Prostate gland (tissue), 2 donors: Measurements from ENCODE around the gene CA14. TPM values are rescaled to one million over a fixed set of nuclear protein-coding genes. Genes with fewer than 3 reads are reported as not detected.

ENCODE experiments used
- DNase-seq: peaks from one replicate; pipeline ENCODE4 v3.0.0-alpha.2; 2019; ENCODE audit warnings: low spot score
- H3K27ac ChIP-seq, 2 donors: fragments of 200-600 bp; sonication (generic); 2 replicates each; pipeline ENCODE4 v1.5.1; 2017 to 2019
- H3K27me3 ChIP-seq: fragments of 200-600 bp; sonication (generic); replicated peaks from 2 replicates; pipeline ENCODE4 v1.5.1; 2019; ENCODE audit not compliant: insufficient read depth
- H3K36me3 ChIP-seq, 2 donors: fragments of 200-600 bp; sonication (generic); 1 replicate in 1 of 2; 2 replicates in 1 of 2; pipeline versions ENCODE4 v1.5.1 to v1.8.1; 2017 to 2019
- H3K4me1 ChIP-seq: fragments of 200-600 bp; sonication (generic); replicated peaks from 2 replicates; pipeline ENCODE4 v1.5.1; 2019
- H3K4me3 ChIP-seq, 2 donors: fragments of 200-600 bp; sonication (generic); 2 replicates each; pipeline ENCODE4 v1.5.1; 2017 to 2019
- H3K9me3 ChIP-seq: fragments of 200-600 bp; sonication (generic); 2 replicates; pipeline ENCODE4 v1.5.1; 2017
- CTCF ChIP-seq, 4 experiments: fragments of 200-600 bp in 2 of 4; fragments of 450-650 bp in 2 of 4; sonication (generic) in 2 of 4; IDR thresholded peaks; 1 replicate in 3 of 4; 2 replicates in 1 of 4; pipeline ENCODE4 v1.5.1; 2016 to 2019; ENCODE audit warnings: antibody characterized with exemption in 4 of 4, mild to moderate bottlenecking in 2 of 4, moderate library complexity in 2 of 4
- POLR2A ChIP-seq: fragments of 450-650 bp; IDR thresholded peaks from one replicate; pipeline ENCODE4 v1.6.1; 2016; ENCODE audit warnings: antibody characterized with exemption, mild to moderate bottlenecking
- POLR2AphosphoS5 ChIP-seq: sonication (generic); formaldehyde crosslinking; IDR thresholded peaks from one replicate; pipeline ENCODE4 v1.6.1; 2017; ENCODE audit warnings: antibody characterized with exemption
- WGBS: methylation state at CpG from one replicate; pipeline ENCODE4 v1.1.5; 2018; 5-methylcytosine and 5-hydroxymethylcytosine counted together
- intact Hi-C: fragments of 100-400 bp; cut with DNase I; formaldehyde crosslinking; loops from one replicate; pipeline ENCODE4 v1.14.2; 2022
- total RNA-seq, 2 donors: library from RNA; depleted of rRNA; stranded (reverse); fragments of >200 nt; gene quantifications; one replicate each; pipeline ENCODE4 v1.1.0, GENCODE V29; 2016

The CA14 gene
- total RNA-seq, 2 donors from 2014 or later, result 0.36 to 3.3 TPM

GRCh38 chr1:150280138-150280707 is 22.6 kb downstream of the CA14 start:
- intact Hi-C loops, result loop anchor here (1.0 kb wide), 1 partner anchor 24 kb away; no protein-coding TSS in a partner anchor
- Histone ChIP-seq H3K4me1 (peaks cover 6% of the 10 kb centered on the region), H3K27ac (peak overlapping the region; percentile 73 to 81)

GRCh38 chr1:150281221-150281757 is 23.7 kb downstream of the CA14 start:
- intact Hi-C loops, result no loop called here

More at GRCh38 chr1:150280138-150280707, 22.6 kb downstream of the CA14 start:
- Histone ChIP-seq H3K36me3 (no peaks in the 10 kb centered on the region), H3K27me3 (no peaks in the 10 kb centered on the region), H3K4me3 (no peak overlapping the region), H3K9me3 (no peaks in the 10 kb centered on the region)
- TF ChIP-seq POLR2A (no peak), CTCF (IDR thresholded peaks at IDR 0.05) (no peak)
- no peak for DNase-seq
- WGBS, result 78% methylated on average over 6 of the region's 6 CpGs

GRCh38 chr1:150281758-150282557 is 24.4 kb downstream of the CA14 start, which contains the start of gene CIART:
CIART (plus strand) TSS chr1:150282554; CDS start chr1:150283268, 714 bp downstream.
- Histone ChIP-seq H3K4me3 (peak within 1 kb of the TSS; percentile 33 to 43), H3K27me3 (no peaks in the 10 kb centered on the region), H3K36me3 (no peaks in the 10 kb centered on the region), H3K4me1 (peaks cover 6% of the 10 kb centered on the region), H3K27ac (peak within 1 kb of the TSS; percentile 73 to 81), H3K9me3 (no peaks in the 10 kb centered on the region)
- TF ChIP-seq POLR2AphosphoS5, result peak; percentile 89
- no peak for TF ChIP-seq CTCF (IDR thresholded peaks at IDR 0.05)
- DNase-seq, result peak; percentile 96
- WGBS, result under 1% methylated on average over 46 of the region's 46 CpGs
- intact Hi-C loops, result no loop called here

More at GRCh38 chr1:150281221-150281757, 23.7 kb downstream of the CA14 start:
- Histone ChIP-seq H3K27ac (peak overlapping the region; percentile 73 to 81), H3K27me3 (no peaks in the 10 kb centered on the region), H3K36me3 (no peaks in the 10 kb centered on the region), H3K4me3 (peak overlapping the region; percentile 33 to 43), H3K9me3 (no peaks in the 10 kb centered on the region), H3K4me1 (peaks cover 6% of the 10 kb centered on the region)
- DNase-seq, result peak; percentile 67
- no peak for TF ChIP-seq POLR2A
- peak; percentile 42 to 73 (median 69) for TF ChIP-seq CTCF (IDR thresholded peaks at IDR 0.05)
- no peak for TF ChIP-seq POLR2AphosphoS5
- under 1% methylated on average over 15 of the region's 15 CpGs for WGBS

GRCh38 chr1:150282558-150282958 is 25.0 kb downstream of the CA14 start:
- H3K27me3 ChIP-seq, result no peaks in the 10 kb centered on the region
- H3K4me3 ChIP-seq, result peak overlapping the region; percentile 33 to 43
- TF ChIP-seq POLR2AphosphoS5 (peak; percentile 4), CTCF (IDR thresholded peaks at IDR 0.05) (no peak), POLR2A (peak; percentile 9)
- H3K36me3 ChIP-seq, result no peaks in the 10 kb centered on the region
- H3K9me3 ChIP-seq, result no peaks in the 10 kb centered on the region
- intact Hi-C loops, result no loop called here
- peak overlapping the region; percentile 73 to 81 for H3K27ac ChIP-seq
- H3K4me1 ChIP-seq, result peaks cover 6% of the 10 kb centered on the region
- WGBS, result 2% methylated on average over 21 of the region's 21 CpGs
- peak; percentile 50 for DNase-seq
